ENCODE measurements around the gene ANKRD13C. TPM values are rescaled to one million over a fixed set of nuclear protein-coding genes. Genes with fewer than 3 reads are reported as not detected.
A peak's percentile ranks its signal among the peaks of the same experiment; 100 is the strongest.

ANKRD13C gene, protein sequence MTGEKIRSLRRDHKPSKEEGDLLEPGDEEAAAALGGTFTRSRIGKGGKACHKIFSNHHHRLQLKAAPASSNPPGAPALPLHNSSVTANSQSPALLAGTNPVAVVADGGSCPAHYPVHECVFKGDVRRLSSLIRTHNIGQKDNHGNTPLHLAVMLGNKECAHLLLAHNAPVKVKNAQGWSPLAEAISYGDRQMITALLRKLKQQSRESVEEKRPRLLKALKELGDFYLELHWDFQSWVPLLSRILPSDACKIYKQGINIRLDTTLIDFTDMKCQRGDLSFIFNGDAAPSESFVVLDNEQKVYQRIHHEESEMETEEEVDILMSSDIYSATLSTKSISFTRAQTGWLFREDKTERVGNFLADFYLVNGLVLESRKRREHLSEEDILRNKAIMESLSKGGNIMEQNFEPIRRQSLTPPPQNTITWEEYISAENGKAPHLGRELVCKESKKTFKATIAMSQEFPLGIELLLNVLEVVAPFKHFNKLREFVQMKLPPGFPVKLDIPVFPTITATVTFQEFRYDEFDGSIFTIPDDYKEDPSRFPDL
- 6.0 TPM for polyA plus RNA-seq (2012; ENCODE audit: insufficient read depth, insufficient read length, low read depth)

- TF ChIP-seq CTCF (IDR thresholded peaks at IDR 0.05; ENCODE audit: low read depth, low read length), result no peak
- H3K4me3 ChIP-seq (ENCODE audit: low read depth, low read length), result peak within 1 kb of the TSS; percentile 82
- H3K4me1 ChIP-seq, result no peaks in the 10 kb centered on the region
- no peaks in the 10 kb centered on the region for H3K27me3 ChIP-seq
- H3K36me3 ChIP-seq, result no peaks in the 10 kb centered on the region
- no peaks in the 10 kb centered on the region for H3K9me3 ChIP-seq
- peak; percentile 88 for DNase-seq
Measured at GRCh38 chr1:70354332-70355110, at the start of gene ANKRD13C. Gene ANKRD13C (minus strand): TSS chr1:70354722. CDS start chr1:70354408, 314 bp downstream.

- Histone ChIP-seq H3K9me3 (no peaks in the 10 kb centered on the region), H3K36me3 (no peaks in the 10 kb centered on the region), H3K4me1 (no peaks in the 10 kb centered on the region), H3K4me3 (ENCODE audit: low read depth, low read length) (no peak overlapping the region), H3K27me3 (no peaks in the 10 kb centered on the region)
- no peak for TF ChIP-seq CTCF (IDR thresholded peaks at IDR 0.05; ENCODE audit: low read depth, low read length)
- DNase-seq, result no peak
Measured at GRCh38 chr1:70403759-70404158, 49.2 kb upstream of the ANKRD13C start.

DNA sequence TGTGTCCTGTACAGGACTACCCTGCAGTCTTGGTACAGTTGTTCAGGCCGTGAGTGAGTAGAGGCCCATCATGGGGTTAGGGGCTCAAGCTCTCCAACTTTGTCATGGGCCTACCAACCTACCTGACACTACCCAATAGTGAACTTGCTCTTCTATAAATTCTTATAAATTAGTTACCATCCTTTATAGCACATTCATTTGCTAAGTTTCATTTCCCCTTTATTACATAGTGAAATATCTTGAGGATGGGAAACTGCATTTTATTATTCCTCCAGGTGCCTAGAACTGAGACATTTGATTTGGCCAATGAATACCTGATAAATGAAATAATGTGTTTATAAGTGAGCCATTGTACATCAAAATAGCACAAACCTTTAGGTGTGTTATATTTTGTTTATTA is 47.5 kb upstream of the ANKRD13C start:
- no peaks in the 10 kb centered on the region for H3K27me3 ChIP-seq
- no peak for TF ChIP-seq CTCF (IDR thresholded peaks at IDR 0.05; ENCODE audit: low read depth, low read length)
- H3K4me1 ChIP-seq, result no peaks in the 10 kb centered on the region
- no peak for DNase-seq
- H3K9me3 ChIP-seq, result no peaks in the 10 kb centered on the region
- no peak overlapping the region for H3K4me3 ChIP-seq (ENCODE audit: low read depth, low read length)
- no peaks in the 10 kb centered on the region for H3K36me3 ChIP-seq

DNA sequence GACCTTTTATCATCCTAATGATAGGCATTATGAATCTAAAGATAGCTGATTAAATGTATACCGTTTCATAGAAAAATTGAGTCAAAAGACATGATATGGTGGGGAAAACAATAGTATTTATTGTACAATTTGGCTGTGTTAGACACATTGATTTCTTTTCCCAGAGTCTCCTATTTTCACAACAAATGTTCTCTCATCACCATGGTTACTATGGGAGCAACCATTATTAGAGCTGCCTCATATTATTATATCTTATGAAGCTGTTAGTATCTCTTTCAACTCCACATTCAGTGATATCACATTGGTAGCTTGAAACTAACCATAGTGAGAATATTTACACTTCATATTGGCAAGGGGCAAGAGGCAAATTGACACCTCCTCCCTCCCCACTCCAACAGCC is 45.8 kb upstream of the ANKRD13C start:
- H3K4me1 ChIP-seq, result no peaks in the 10 kb centered on the region
- no peak for DNase-seq
- TF ChIP-seq CTCF (IDR thresholded peaks at IDR 0.05; ENCODE audit: low read depth, low read length), result no peak
- H3K4me3 ChIP-seq (ENCODE audit: low read depth, low read length), result no peak overlapping the region
- no peaks in the 10 kb centered on the region for H3K9me3 ChIP-seq
- no peaks in the 10 kb centered on the region for H3K36me3 ChIP-seq
- H3K27me3 ChIP-seq, result no peaks in the 10 kb centered on the region

GRCh38 chr1:70397013-70397412 is 42.5 kb upstream of the ANKRD13C start:
- Histone ChIP-seq H3K36me3 (no peaks in the 10 kb centered on the region), H3K27me3 (no peaks in the 10 kb centered on the region), H3K4me1 (no peaks in the 10 kb centered on the region), H3K4me3 (ENCODE audit: low read depth, low read length) (no peak overlapping the region), H3K9me3 (no peaks in the 10 kb centered on the region)
- DNase-seq, result no peak
- TF ChIP-seq CTCF (IDR thresholded peaks at IDR 0.05; ENCODE audit: low read depth, low read length), result no peak

Data from BE2C (cell line).